ENCODE results near the gene TRPM5. TPM values are rescaled to one million over a fixed set of nuclear protein-coding genes. Genes with fewer than 3 reads are reported as not detected.

Gene TRPM5, protein sequence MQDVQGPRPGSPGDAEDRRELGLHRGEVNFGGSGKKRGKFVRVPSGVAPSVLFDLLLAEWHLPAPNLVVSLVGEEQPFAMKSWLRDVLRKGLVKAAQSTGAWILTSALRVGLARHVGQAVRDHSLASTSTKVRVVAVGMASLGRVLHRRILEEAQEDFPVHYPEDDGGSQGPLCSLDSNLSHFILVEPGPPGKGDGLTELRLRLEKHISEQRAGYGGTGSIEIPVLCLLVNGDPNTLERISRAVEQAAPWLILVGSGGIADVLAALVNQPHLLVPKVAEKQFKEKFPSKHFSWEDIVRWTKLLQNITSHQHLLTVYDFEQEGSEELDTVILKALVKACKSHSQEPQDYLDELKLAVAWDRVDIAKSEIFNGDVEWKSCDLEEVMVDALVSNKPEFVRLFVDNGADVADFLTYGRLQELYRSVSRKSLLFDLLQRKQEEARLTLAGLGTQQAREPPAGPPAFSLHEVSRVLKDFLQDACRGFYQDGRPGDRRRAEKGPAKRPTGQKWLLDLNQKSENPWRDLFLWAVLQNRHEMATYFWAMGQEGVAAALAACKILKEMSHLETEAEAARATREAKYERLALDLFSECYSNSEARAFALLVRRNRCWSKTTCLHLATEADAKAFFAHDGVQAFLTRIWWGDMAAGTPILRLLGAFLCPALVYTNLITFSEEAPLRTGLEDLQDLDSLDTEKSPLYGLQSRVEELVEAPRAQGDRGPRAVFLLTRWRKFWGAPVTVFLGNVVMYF (N-terminal part only)
- total RNA-seq, result not detected in 2 replicates

DNA sequence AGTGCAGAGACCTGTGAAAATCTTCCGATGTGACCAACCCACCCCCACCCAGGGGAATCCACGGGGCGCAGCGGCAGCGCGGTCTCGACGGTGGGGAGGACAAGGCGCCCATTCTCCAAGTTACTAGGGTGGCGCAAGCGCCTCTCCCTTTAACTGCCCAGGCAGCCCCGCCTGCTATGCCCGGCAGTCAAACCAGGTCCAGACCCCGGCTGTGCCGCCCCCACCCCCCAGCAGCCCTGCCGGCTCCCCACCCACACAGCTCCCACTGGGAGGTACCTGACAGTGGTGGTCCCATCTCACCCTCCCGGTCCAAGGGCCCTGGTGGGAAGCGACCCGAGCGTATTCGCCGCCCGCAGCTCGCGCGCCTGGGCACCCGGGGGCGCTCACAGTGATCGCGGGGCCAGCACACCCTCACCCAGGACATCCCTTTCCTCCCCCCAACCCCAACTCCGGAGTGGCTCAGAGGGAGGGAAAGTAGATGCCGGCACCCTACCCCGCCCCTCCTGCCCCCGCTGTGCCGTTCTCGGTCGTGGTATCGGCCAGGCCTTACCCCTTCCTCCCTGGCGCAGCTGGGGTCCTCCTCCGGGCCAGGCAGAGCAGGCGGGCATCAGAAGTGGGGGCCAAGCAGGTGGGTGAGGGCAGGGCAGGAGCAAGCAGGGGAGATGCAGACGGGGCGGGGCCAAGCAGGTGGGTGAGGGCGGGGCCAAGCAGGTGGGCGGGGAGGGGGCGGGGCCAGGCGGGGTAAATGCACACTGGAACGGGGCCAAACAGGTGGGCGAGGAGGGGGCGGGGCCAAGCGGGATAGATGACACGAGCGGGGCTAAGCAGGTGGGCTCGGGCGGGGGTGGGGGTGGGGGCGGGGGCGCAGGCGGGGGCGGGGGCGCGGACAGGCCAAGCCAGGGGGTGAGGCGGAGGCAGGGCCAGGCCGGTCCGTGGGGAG, at the start of gene TRPM5:
Gene TRPM5 (minus strand): TSS at position 634 of the 940 bp plus-strand sequence. CDS start 21,478 bp downstream, outside the sequence.

DNA sequence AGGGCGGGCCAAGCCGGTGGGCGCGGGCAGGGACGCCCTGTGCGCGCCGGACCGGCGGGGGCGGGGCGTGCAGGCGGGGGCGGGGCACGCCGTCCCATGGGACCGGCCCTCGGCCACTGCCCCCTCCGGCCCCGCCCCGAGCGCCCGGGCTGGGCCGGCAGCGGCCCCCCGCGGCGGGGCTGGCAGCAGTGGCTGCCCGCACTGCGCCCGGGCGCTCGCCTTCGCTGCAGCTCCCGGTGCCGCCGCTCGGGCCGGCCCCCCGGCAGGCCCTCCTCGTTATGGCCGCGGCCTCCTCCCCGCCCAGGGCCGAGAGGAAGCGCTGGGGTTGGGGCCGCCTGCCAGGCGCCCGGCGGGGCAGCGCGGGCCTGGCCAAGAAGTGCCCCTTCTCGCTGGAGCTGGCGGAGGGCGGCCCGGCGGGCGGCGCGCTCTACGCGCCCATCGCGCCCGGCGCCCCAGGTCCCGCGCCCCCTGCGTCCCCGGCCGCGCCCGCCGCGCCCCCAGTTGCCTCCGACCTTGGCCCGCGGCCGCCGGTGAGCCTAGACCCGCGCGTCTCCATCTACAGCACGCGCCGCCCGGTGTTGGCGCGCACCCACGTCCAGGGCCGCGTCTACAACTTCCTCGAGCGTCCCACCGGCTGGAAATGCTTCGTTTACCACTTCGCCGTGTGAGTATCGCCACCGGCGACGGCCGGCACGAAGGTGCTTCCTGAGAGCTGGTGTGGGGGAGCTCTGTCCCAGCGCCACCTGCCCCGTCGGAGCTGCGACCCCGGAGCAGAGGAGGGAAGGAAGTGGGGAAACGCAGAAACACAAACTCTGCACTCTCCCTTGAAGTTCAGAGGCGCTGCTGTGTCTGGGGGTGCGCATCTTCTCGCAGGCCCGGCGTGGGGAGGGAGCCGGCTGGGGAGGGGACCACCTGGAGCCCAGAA, 769 bp upstream of the TRPM5 start, which contains the start of gene KCNQ1:
Gene KCNQ1 (plus strand): TSS at position 188 of the 925 bp plus-strand sequence. CDS start 91 bp downstream, at position 279.

DNA sequence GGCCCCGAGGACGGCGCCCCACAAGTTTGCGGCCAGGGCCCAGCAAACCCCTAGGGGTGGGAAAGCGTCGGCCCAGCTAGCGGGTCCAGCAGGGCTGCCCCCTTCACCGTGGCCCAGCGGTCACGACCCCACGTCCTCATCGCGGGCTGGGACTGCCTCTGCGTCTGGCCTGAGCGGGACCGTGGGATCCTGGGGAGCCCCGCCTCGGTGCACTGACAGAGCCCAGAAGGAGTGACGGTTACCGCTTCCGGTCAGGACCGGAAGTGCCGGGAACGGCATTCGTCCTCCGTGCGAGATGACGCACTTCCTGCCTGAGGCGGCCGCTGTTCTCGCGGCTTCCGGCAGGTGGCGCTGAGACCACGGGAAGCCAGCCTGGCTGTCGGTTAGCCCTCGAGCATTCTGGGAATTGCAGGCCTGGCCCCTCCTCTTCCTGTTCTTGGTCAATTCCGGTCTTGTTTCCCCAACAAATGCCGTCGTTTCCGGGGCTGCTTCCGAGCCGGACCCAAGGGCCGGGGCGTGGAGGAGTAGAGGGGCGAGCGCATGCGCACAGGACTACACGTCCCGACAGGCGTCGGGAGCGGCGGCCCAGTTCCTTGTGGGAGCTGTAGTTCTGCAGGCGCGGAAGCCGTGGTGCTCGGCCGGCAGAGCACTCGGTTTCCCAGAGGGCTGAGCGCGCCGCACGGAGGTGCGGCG, 44.1 kb downstream of the TRPM5 start, which contains the start of gene TSSC4:
Gene TSSC4 (plus strand): TSS at position 682 of the 693 bp plus-strand sequence. CDS start 1,884 bp downstream, outside the sequence.

Other genes starting within 250 kb of the TRPM5 start
- not detected in 2 replicates for gene ASCL2, start 173.9 kb downstream of the TRPM5 start, total RNA-seq
- under 0.01 TPM in 1 of 2 replicates, not detected in the other for gene C11orf21, start 142.6 kb downstream of the TRPM5 start, total RNA-seq
- gene TSPAN32, start 142.5 kb downstream of the TRPM5 start, total RNA-seq, result 0.45 and 0.50 TPM in 2 replicates
- gene CD81, start 67.2 kb downstream of the TRPM5 start, total RNA-seq, result 156 and 207 TPM in 2 replicates
- 44.6 and 47.1 TPM in 2 replicates for gene TSSC4, start 43.8 kb downstream of the TRPM5 start, total RNA-seq
- under 0.01 TPM in 1 of 2 replicates, not detected in the other for gene KCNQ1, start 494 bp upstream of the TRPM5 start, total RNA-seq